ENCODE data around the gene AKAP5. TPM values are rescaled to one million over a fixed set of nuclear protein-coding genes. Genes with fewer than 3 reads are reported as not detected.

The AKAP5 gene, protein sequence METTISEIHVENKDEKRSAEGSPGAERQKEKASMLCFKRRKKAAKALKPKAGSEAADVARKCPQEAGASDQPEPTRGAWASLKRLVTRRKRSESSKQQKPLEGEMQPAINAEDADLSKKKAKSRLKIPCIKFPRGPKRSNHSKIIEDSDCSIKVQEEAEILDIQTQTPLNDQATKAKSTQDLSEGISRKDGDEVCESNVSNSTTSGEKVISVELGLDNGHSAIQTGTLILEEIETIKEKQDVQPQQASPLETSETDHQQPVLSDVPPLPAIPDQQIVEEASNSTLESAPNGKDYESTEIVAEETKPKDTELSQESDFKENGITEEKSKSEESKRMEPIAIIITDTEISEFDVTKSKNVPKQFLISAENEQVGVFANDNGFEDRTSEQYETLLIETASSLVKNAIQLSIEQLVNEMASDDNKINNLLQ
- total RNA-seq (2014; rRNA removed; shearing (Covaris generic)) = 0.10 and 0.56 TPM in 2 replicates

DNA sequence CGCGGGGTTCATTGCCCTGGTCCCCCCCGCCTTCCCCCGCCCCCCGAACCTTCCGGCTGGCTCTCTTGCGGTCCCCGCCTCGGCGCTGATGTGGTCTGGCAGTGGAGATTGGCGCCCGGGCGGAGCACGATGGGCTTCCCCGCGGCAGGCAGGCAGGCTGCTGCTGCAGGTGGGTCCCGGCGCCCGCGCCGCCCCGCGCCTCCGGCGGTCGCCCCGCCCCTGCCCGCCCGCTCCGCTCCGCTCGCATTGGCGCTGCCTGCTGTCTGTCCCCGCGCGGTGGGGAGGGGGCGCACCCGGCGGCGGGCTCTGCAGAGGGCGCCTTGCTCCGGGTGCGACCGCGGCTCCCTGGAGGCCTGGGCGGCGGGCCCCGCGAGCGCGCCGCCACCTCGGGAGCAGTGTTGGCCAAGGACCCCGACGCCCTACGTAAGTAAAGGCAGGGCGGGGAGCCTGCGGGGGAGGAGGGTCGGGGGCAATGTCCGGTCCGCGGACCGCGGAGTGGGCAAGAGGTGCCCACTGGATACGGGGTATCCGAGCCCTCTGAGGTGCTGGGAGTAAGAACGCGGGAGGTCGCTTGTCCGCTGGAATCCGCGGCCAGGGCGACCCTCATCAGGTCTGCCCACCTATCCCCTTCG lies at the start of gene AKAP5:
TSS of gene AKAP5 (plus strand) at position 309 of the 632 bp plus-strand sequence. CDS start 2,896 bp downstream, outside the sequence.
- DNase-seq (ENCODE audit: low spot score) = no peak

DNA sequence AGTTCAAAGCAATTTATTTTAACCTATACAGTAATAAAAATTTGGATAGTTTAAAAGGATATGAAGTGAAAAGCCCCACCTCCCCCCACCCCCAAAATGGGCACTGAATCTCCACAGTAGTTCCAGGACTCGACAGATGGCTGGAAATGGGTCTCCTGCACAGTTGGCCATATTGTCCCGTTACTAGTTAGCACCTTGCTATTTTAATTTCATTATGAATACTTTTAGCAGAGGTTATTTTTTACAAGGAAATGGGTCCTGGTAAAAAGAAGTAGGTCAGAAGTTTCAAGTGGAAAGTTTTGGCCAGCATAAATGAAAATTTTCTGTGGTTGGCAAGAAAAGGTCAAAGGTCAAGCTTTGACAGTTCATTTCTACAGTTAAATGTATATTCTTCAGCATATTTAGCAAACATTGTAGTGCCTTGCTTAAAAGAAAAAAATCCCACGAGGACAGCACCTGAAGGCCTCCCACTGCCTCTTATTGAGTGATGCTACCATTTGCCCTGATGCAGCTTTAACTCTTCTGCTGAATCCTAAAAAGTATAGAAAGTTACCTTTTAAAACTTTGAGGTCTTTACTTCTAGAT lies 48.9 kb upstream of the AKAP5 start:
- DNase-seq (ENCODE audit: low spot score) = no peak

DNA sequence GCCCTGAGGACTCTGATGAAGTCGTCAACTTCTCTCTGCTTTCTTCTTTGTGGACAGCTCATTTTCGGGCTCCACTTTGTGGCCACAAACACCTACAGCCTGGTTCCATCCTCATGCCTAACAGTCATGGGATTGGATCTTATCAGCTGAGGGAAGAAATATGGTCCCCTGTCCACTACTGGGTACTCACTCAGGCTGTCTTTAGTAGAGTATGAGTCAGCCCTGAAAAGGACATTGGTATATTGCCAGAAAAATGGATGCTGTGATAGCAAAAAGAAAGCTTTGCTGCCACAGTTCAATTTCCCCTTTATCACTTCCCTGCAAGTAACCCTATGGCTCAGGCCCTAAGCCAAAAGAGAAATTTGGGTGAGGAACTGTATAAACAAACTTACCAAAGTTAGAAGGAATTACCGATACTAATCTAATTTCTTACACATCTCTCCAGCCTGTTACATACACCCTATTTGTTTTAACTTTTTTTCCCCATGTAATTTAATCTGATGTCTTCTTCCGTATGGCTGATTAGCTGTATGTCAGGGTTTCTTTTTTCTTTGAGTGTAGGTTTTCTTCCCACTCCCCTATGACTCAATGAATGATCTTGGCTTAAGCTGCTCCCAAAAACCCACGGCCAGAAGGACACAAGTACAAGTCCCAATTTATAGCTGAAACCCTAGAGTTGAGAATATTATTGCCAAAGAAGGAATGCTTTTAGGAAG lies 48.1 kb upstream of the AKAP5 start:
- no peak for DNase-seq (ENCODE audit: low spot score)

DNA sequence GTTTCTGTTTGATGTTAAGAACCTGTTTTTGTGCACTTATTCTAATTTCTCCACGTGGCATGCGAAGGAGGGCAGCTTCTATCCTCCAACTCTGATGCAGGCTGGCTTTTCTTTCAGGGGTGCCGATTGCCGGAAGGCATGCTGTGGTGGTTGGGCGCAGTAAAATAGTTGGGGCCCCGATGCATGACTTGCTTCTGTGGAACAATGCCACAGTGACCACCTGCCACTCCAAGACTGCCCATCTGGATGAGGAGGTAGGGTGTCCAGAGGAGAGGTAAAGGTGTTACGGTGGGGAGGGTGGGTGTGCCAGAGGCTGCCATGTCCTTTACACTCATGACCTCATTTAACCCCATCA lies 47.6 kb upstream of the AKAP5 start:
- no peak for DNase-seq (ENCODE audit: low spot score)

DNA sequence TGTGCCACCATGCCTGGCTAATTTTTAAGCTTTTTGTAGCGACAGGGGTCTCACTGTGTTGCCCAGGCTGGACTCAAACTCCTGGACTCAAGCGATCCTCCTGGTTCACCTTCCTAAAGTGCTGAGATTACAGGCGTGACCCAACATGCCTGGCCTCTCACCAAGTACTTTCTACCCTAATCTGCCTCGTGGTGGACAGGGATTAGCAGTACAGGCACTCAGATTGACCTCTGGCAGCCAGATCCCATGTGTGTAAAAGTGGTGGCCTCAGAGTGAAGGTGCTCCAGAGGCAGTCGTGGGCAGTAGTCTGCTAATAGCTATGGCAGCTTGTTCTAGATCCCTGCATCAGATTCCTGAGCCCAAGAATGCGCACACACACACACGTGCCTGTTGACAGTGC lies 46.3 kb upstream of the AKAP5 start:
- DNase-seq (ENCODE audit: low spot score) = no peak

DNA sequence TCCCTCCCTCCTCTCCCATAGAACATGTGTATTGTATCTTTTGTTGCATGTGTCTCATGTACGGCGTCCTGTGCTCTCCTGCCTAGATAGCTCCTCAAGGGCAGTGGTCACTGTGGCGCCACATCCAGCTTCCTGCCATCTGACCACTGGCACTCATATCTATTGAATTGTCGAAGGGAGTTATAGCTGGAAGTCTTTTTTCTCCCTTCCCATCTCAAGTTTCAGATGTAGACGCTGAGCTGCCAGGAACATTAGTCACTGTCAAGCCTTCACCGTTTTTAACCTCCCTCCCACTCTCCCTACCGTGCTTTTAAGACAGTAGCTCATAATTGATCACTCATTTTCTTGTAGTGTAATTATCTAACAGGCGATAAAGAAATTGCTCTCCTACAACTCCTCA lies 44.1 kb upstream of the AKAP5 start:
- DNase-seq (ENCODE audit: low spot score) = no peak

DNA sequence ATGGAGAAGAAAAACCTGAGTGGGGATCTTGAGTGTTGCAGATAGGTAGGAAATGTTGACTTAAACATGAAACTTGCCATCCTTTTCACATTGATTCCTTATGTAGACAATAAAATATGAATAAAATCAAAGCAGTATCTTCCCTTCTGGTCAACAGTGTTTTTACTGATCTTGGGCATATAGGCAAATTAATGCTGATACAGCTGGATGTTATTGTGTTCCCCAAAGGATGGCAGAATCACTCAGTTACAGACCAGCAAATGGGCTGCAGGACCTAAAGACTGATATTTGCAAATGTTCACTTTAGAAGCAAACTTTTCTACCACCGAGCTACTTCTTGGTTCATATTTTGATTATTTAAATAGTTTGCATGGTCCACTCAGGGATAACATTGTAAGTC lies 43.3 kb upstream of the AKAP5 start:
- DNase-seq (ENCODE audit: low spot score) = no peak

DNA sequence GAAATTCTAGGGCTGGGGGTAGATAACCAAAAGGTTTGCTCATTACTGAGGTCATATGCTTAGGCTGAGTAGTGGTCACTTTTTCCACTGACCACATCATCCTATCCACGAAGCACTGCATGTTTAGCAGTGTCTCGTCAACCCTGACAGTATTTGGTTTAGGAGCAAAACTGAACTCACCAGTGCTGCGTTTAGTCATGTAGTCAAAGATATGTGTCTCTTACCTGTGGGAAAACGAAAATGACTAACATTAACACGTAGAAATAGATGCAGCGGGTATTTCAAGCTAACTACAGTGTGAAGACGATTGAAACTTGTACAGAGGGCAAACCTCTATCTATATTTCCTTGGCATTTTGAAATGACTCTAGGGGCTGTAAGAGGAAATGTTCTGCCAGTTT lies 42.5 kb upstream of the AKAP5 start:
- DNase-seq (ENCODE audit: low spot score) = no peak

DNA sequence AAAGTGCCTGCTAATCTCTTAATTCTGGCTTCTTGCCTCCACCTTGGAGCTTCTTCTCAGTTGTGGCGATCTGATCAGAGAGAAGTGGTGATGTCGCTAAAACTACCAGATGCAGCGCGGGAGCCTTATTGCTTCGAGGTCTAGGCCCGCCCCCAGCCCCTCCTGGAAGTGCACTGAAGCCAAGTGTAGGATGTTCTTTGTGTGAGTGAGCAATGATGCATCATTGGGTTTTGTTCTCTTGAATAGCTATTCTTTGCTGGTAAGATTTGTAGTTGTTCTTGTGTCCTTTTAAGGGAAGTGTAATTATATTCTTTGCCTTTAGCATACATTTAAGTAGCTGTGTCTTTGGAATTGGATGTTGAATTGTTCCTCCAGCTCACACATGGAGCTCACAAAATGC lies 41.3 kb upstream of the AKAP5 start:
- no peak for DNase-seq (ENCODE audit: low spot score)

DNA sequence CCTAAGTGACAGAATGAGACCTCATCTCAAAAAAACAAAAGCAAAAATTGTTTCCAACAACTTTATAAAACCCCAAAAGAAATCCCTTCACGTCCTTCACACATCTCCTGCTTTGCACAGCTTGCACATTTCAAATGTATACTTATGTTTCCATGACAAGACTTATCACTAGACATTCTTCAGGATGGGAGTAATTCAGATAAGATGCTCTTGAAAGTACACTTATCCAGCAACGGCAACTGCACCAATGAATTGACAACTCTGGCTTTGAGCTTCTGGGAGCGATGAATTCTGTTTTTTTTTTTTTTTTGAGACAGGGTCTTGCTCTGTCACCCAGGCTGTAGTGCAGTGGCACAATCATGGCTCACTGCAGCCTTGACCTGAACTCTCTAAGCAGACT lies 30.8 kb upstream of the AKAP5 start:
- DNase-seq (ENCODE audit: low spot score) = no peak

DNA sequence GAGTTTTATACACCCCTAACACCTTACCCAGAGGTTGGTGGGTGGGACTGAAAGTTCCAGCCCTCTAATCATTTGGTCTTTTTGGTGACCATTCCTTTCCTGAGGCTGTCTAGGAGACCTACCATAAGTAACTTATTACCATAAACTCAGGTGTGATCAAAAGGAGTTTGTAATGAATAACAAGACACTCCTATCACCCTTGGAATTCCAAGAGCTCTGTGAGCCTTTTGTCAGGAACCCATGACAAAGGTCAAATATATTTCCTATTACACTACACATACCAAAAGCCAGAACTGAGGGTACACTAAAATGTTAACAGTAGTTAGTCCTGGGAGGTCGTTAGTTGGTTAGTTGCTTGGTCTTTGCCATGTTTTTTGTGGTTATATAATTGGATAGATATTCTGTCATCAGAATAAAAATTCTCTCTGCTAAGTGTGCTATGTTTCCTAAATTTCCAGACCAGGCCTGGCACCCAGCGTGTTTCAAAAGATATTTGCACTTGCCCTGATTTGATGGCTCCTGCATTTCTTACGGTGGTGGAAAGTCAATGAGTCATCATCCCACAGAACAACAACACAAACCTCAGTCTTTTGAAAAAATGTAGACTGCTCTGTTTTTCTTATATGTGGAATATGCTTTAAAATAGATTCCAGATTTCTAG lies 27.0 kb upstream of the AKAP5 start:
- DNase-seq (ENCODE audit: low spot score) = peak; percentile 60

DNA sequence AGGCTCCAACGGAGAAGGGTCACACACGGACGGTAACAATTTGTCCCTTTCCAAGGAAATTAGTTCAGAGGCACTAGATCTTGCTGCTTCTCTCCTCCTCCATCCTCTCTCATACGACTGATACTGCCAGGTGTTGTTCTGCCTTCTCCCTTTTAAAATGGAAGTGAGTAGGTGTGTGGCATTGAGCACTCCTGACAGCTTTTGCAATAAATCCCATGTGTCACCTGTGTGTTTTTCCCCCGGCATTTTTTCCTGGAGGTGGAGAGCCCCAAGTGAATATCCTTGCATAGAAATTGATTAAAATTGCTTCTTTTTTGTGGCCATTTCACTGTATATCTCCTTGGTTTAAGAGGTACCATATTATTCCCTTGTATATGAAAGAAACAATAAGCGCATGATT lies 26.2 kb upstream of the AKAP5 start:
- DNase-seq (ENCODE audit: low spot score) = no peak

DNA sequence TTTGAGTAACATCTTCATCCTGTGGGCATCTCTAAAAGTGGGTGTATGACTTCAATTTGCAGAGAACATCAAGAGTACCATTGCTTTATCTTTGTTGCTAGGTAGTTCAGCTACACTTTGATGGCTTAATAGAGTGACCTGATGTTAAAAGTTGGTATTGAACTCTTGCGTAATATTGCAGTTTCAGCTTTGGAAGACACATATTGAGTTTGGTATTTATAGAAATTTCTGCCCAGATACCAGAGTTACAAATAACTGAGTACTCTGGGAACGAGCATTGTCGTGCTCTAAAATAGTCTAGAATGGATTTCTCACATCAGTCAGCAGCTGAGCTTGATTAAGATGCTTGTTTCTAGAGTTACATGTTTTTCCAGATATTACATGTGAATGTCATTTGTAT lies 24.8 kb upstream of the AKAP5 start:
- no peak for DNase-seq (ENCODE audit: low spot score)

DNA sequence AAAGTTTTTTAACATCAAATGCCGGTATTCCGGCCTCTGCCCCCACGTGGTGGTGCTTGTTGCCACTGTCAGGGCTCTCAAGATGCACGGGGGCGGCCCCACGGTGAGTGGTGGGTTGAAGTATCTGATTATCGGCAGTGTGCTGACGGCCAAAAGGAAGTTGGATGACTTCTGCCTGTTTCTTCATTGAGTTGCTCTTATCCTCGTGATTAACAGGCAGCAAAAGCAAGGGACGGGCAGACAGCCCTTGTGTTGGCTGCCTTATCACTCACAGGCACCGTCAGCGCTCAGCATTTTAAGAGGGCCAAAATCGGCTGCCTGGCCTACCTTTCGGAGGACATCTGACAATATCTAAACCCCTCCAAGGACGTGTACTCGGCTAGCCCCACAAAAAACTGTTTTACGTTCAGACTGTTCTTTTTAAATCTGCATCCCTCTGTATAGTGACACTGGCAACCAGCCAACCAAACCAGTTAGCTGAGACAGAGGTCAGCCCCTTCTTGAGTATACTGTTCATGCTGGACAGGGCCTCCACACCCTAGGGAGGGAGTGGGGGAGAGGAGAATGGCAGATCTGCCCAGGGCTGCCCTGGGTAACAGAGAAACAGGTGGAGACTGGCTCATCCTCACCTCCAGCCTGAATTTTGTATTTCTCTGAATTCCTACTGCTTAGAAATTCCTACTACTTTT lies 22.9 kb upstream of the AKAP5 start:
- DNase-seq (ENCODE audit: low spot score) = no peak

DNA sequence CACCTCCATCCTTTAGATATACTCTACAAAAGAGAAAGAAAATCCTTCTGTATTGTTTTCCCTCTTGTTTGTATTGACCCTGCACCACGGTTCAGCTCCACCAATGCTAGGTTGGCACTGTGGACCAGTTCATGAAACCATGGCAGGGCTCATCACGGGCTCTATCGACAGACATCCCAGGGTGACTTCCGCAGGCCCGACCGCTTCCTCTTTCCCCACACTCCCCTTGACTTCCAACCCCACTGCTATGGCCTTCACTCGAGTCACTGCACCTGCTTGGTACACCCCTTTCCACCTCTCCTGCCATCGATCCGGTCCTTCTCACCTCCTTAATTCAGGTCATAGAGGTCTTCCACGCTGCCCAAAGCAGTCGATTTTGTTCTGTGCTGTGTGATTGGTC lies 21.2 kb upstream of the AKAP5 start:
- no peak for DNase-seq (ENCODE audit: low spot score)

DNA sequence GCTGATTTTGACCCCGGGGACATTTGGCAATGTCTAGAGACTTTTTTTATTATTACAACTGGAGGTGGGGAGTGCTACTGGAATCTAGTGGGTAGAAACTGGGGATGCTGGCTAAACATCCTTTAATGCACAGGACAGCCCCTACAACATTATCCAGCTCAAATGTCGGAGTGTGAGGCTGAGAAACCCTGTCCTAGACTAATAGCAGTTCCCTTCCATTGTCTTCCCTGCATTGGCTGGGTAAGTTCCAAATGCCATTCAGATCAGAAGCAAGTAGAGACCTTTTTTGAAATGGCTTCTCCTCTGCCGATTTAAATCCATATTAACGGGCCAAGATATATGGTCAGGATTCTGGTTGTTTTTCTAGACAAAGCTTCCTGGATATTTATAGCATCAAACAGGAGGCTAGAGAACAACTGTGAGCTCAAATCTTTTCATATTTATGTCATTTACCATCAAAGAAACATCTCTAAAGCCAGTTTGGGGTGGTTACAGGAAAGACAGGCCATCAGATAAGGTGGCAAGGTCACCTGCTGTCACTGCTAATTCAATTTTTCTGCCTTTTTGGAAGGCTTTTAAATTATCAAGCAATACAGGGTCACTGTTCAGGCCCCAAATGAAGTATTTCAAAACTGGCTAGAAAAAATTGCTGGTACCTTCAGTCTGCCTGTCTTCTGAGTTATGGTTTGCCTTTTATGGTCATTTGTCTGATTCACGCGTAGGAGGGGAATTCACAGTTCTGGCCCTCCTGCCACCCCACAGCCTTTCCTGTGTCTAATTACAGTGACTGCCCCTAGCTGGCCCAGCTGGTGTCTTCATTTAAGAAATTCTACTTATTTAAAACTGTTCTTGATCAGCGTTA lies 20.1 kb upstream of the AKAP5 start:
- DNase-seq (ENCODE audit: low spot score) = no peak

DNA sequence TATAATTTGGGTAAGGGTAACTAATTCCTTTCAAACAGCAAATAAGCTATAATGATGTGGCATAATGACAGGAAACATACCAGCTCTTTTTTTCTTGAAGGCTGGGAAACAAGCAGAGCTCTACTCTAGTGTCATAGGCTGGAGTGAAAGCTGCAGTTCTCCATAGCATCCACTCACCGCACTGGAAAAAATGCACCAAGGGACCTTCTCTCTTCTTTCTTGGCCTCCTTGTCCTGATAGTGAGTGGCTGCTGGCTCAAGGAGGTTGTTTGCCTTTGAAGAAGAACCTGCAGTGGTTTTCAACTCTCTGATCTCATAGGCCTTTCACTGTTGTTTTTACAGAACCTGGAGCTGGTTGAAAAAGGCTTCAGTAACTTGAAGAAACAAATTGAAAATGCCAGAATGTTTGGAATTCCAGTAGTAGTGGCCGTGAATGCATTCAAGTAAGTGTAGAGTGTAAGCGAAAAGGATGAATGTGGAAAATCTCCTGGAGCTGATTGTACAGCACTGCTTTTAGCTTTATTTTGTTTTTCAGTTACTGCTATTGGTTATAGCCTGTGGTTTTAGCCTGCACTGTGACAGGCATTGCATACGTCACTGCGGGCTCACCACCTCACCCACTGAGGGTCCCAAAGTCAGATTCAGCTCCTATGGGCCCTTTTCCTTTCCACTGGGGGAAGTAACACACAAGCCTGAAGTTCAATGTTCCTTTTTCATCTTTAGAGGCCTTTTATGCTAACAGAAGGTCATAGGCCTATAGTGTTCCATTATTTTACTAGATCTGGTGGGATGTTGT lies 17.2 kb upstream of the AKAP5 start:
- DNase-seq (ENCODE audit: low spot score) = no peak

DNA sequence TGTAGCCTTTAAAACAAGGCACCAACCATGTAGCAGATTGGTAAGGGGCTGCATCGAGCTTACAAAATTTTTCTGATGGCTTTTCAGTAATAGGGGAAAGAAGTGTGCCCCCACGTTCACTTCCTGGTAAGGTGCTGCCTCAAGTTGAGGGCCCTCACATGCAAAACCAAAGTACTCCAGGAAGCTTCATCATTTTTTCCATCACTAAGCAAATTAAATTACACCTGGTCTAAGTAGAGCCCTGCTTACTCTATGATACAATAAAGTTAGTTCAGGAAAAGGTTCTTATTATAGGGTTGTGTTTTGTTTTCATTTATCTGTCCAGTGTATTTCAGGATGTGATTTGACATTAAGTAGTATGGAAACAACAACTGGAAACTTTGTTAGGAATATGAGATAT lies 15.0 kb upstream of the AKAP5 start:
- DNase-seq (ENCODE audit: low spot score) = no peak

DNA sequence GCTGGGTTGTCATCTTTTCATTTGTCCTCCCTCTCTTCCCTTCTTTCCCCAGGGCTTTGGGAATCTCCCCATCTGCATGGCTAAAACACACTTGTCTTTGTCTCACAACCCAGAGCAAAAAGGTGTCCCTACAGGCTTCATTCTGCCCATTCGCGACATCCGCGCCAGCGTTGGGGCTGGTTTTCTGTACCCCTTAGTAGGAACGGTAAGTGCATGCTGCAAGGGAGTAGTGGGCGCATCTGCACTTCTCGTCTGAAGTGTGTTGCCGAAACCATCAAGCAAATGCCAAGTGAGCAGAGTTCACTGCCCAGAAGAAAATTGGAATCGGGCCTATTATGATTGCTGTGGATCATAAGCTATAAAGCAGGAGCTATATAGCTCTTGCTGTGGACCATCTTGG lies 10.6 kb upstream of the AKAP5 start:
- DNase-seq (ENCODE audit: low spot score) = no peak
